Stimulated activated CD8-positive, alpha-beta memory T cell treated with anti-CD3 and anti-CD28 coated beads, Interleukin-15, amount 100 ng/mL, for 24 hours (primary cell): ENCODE results near the gene NVL.

Experiments
- DNase-seq: peaks from one replicate; pipeline ENCODE4 v3.0.0-alpha.2; 2020; ENCODE audit warnings: low read depth

The NVL gene

DNA sequence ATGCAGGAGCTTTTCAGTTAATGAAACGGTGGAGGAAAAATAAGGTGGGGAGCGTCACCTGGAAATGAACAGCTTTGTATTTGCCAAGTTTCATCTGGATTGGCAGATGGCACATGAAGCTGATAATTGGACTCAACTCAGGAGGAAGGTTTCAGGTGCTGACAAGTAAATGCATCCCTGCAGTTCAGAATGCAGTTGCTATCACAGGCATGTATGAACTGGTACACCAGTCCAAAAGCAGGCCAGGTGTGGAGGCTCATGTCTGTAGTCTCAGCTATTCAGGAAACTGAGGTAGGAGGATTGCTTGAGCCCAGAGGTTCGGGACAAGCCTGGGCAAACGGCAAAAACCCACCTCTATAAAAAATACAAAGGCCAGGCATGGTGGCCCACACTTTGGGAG is 131.4 kb downstream of the NVL start:
- DNase-seq: no peak

DNA sequence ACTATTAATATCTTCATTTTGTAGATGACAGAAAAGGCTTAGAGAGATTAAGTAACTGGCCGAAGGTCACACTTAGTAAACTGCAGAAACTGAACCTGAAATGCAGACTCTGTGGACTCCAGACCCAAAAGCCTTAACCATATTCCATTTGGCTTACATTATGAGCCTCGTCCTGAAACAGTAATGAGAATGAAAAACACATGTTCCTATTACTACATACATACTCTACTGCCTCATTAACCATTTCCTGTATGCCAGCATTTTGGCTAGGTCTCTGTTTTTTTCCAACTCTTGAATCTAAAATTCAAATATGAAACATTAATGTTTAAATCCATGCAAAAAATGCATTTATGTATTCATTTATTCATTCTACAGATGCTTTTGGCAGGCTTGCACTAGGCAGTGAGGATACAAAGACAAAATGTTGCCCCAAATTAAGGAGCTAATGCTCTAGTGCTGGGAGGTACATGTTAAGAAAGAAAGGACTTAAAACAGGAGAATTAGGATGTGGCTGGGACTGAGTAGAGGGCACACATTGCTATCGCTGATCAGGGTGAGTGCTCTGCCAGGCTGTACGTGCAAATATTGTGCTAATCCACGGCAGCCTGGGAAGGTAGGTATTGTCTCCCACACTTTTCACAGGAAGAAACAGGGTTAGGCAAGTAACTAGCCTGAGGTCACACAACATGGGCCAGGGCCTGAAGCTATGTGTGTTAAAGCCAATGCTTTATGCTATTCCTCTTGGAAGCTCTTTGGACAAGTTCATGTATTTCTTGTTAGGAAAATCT is 133.0 kb downstream of the NVL start:
- DNase-seq: no peak

DNA sequence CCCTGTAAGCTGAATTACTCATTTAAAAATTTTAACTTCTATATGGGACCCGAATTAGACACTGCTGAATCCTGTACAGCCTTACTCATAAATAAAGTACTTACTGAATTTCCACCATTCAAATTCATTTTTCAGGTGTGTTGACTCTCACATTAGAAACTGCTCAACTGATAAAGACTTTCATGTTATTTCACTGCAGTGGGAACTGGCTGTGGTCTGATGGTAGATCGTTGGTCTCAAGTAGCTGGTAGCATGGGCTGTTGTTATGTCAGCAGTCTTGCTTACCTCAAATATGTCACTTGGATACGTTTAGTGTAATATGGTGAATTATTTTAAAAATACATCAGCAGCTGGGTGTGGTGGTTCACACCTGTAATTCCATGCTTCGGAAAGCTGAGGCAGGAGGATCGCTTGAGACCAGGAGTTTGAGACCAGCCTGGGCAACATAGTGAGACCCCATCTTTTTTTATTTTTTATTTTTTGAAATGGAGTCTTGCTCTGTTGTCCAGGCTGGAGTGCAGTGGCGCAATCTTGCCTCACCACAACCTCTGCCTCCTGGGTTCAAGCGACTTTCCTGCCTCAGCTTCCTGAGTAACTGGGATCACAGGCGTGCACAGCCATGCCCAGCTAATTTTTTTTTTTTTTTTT is 136.5 kb downstream of the NVL start:
- no peak for DNase-seq

DNA sequence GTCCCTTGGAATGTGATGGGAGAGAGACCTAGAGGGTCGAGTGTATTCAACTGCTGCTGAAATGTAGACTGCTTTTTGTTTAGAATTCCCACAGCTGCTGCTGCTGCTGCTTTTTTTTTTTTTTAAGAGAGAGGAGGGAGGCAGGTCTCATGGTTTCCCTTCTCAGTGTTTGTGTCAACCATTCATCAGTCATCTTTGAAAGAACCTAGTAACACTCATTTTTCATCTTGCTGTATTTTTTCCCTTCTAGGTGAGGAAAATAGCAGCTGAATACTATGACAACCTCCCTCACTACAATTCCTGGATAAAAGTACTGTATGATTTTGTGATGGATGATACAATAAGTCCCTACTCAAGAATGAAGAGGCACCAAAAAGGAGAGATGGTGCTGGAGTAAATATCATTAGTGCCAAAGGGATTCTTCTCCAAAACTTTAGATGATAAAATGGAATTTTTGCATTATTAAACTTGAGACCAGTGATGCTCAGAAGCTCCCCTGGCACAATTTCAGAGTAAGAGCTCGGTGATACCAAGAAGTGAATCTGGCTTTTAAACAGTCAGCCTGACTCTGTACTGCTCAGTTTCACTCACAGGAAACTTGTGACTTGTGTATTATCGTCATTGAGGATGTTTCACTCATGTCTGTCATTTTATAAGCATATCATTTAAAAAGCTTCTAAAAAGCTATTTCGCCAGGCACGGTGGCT is 137.7 kb downstream of the NVL start:
- no peak for DNase-seq

DNA sequence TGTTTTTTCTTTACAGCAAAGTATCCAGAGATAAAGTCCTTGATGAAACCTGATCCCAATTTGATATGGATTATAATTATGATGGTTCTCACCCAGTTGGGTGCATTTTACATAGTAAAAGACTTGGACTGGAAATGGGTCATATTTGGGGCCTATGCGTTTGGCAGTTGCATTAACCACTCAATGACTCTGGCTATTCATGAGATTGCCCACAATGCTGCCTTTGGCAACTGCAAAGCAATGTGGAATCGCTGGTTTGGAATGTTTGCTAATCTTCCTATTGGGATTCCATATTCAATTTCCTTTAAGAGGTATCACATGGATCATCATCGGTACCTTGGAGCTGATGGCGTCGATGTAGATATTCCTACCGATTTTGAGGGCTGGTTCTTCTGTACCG is 140.4 kb downstream of the NVL start:
- DNase-seq: no peak

DNA sequence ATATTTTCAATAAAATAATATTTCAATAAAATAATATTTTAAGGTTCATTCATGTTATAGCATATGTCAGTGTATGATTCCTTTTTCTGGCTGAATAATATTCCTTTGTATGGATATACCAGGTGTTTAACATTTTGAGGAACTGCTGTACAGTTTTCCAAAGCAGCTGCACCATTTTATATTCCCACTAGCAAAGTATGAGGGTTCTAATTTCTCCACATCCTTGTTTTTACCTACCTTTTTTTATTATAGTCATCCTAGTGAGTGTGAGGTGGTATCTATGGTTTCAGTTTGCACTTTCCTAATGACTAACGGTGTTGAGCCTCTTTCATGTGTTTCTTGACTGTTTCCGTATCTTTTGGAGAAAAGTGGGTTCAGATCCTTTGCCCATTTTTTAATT is 141.7 kb downstream of the NVL start:
- no peak for DNase-seq

DNA sequence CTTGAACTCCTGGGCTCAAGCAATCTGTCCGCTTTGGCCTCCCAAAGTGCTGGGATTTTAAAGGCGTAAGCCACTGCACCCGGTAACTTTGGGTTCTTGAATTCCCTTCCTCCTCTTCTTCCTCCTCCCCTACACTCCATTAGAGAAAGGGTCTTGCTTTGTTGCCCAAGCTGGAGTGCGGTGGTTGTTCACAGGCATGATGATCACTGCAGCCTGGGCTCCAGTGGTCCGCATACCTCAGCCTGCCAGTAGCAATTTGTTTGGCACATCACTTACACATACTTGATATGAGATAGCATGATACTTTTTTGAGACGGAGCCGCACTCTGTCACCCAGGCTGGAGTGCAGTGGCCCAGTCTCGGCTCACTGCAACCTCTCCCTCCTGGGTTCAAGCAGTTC is 144.8 kb downstream of the NVL start:
- no peak for DNase-seq

DNA sequence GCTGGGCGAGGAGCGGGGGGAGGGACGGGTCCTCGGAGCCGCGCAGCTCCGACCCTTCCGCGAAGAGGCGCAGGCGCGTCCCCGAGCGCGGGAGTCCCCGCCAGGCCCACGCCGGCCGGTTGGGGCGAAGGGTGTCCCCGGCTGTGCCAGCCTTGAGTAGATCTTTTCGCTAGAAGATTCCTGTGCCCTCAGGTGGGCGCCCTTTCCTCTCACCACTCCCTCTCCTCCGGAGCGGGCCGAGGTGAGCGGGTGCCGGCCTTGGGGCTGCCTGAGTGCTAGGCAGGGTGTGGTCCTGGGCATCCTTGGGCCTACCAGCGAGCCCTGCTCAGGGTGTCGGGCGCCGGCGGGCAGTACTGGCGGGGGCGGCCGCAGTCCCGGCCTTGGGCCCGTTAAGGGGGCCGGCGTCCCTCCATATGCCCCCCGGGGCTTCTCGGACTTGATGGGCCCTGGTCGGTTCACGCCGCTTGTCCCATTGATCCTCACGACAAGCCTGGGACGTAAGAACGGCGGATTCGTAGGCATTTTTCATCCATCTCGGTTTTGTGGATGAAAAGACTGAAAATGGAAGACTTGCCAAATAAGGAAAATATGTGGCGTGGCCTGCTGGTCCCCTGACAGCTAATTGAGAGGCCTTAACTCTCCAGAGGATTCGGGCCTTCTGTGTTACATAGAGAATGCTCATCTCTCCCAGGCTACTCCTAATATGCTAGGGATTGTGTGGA is 146.2 kb downstream of the NVL start:
- DNase-seq: peak; percentile 38

DNA sequence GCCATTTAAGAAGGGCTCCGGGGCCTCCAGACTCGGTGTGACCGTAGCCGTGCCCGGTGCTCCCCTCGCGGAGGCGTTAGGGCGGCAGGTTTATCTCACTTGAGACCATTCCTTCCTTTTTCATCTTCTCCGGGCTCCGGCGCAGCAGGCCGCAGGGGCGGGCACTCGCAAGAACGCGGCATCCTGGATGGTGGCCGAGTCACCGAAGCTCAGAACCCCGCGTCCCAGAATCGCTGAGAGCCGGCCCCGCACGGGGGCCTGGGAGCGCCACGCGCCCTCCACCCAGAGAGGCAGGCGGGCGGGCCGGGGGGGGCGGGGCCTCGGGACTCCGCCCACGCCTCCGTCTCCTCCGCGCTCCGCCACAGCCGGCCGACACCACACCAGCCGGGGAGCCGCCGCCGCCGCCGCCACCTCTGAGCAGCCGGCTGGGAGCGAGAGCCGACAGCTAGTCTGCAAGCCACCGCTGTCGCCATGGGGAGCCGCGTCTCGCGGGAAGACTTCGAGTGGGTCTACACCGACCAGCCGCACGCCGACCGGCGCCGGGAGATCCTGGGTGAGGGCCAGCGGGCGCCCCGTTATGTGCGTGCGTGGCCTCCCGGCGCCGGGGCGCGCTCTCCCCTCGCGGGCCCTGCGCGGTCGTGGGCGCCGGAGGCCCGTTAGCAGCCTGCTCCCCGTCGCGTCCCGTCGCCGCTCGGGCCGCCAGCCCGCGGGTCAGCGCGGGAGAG is 146.9 kb downstream of the NVL start, which contains the start of gene DEGS1:
Gene DEGS1 (plus strand): TSS at position 375 of the 725 bp plus-strand sequence. CDS start 97 bp downstream, at position 472.
- peak; percentile 58 for DNase-seq

DNA sequence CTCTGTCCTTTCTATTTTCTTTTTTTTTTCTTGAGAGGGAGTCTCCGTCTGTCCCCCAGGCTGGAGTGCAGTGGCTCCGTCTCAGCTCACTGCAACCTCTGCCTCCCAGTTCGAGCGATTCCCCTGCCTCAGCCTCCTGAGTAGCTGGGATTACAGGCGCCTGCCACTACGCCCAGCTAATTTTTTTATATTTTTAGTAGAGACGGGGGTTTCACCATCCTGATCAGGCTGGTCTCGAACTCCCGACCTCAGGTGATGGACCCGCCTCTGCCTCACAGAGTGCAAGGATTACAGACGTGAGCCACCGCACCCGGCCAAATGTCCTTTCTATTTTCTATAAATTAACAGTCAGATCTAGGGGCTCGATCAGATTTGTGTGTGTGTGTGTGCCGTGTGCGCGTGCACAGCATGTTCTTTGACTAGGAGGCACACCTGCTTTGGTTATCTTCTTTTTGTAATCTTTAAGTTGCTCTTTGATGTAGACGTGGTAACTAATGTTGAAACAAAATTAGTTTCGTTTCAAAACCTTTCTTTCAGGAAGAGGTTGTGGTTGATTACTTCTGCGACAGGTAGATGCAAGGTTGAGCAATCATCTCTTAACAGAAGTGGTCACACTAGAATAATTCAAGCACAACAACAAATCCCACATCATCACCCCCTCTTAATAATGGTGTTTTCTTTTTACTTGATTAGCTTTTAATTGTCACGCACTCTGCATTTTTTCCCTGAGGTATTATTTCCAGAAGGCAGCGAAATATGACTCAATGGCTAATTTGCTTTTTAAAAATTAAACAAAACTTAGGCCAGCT is 147.7 kb downstream of the NVL start:
- DNase-seq: no peak

DNA sequence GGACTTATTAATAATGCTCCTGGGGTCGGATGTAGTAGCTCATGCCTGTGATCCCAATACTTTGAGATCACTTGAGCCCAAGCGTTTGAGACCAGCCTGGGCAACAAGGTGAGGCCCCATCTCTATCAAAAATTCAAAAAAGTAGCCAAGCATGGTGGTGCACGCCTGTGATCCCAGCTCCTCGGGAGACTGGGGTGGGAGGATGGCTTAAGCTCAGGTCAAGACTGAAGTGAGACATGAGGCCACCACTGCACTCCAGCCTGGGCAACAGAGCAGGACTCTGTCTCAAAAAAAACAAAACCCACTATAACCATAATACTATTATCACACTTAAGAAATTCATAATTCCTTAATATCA is 148.5 kb downstream of the NVL start:
- no peak for DNase-seq

DNA sequence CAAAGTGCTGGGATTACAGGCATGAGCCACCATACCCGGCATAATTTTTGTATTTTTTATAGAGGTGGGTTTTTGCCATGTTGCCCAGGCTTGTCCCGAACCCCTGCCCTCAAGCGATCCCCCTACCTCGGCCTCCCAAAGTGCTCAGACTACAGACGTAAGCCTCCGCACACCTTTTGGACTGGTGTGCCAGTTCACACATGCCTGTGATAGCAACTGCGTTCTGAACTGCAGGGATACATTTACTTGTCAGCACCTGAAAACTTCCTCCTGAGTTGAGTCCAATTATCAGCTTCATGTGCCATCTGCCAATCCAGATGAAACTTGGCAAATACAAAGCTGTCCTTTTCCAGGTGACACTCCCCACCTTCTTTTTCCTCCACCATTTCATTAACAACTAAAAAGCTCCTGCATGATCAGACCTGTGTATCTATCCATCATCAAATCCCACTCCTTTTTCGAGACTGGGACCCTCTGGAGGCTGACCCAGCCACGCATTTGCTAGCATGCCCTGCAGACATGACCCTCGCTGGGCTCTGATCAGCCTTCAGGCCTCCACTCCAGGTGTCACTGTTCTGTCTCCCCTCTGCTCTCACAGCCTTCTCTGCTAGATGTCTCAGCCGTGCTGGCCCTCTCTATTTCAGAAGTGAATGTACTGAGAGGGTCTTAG is 149.1 kb downstream of the NVL start:
- DNase-seq: no peak

DNA sequence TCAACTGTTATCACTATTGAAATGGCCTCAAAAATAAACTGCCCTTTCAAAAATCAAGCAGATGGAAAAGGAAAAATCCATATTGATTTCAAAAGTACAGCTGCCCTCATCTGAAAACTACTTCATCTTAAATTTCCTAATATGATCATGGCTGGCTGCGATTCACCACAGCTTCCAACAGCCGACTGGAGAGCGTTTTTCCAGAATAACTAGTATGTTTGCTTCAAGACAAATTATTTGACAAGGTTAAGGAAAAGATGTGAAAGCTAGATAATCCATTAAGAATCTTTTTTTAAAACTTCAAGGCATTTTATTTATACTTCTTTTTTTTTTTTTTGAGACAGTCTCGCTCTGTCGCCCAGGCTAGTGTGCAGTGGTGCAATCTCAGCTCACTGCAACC is 151.1 kb downstream of the NVL start:
- DNase-seq: no peak

DNA sequence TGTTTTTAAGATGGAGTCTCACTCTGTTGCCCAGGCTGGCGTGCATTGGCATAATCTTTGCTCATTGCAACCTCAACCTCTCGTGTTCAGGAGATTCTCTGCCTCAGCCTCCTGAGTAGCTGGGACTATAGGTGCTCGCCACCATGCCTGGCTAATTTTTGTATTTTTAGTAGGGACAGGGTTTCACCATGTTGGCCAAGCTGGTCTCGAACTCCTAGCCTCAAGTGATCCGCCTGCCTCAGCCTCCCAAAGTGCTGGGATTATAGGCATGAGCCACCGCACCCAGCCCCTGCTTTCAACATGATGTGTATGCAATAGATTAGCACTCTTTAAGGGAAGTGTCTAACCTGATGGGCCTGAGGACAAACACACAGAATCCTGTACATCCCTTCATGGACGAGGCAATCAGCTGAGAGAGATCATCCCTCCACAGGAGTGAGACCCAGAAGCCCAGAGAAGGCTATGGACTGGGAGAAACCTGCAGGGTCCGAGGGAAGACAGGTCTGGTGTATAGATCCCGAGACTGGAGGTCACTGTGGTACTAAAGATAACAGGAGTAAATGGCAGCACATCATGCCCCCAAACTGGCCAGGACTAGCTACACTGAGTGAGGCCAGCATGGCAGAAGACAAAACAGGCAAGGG is 152.5 kb downstream of the NVL start:
- DNase-seq: no peak
